ENCODE data around the gene HIVEP3.

The HIVEP3 gene

GRCh38 chr1:41618871-41619270, 299.9 kb downstream of the HIVEP3 start:
- no peak for TF ChIP-seq CTCF (conservative IDR thresholded peaks at IDR 0.05; ENCODE audit: low read length)
- DNase-seq (ENCODE audit: low read depth), result no peak
- no peak overlapping the region for H3K4me3 ChIP-seq (ENCODE audit: low read length)

- no peak overlapping the region for H3K4me3 ChIP-seq (ENCODE audit: low read length)
- peak; percentile 74 for DNase-seq (ENCODE audit: low read depth)
- no peak for TF ChIP-seq CTCF (conservative IDR thresholded peaks at IDR 0.05; ENCODE audit: low read length)
Observed at GRCh38 chr1:41618066-41618825, 300.5 kb downstream of the HIVEP3 start.

GRCh38 chr1:41617336-41617735, 301.4 kb downstream of the HIVEP3 start:
- DNase-seq (ENCODE audit: low read depth), result no peak
- TF ChIP-seq CTCF (conservative IDR thresholded peaks at IDR 0.05; ENCODE audit: low read length), result no peak
- H3K4me3 ChIP-seq (ENCODE audit: low read length), result no peak overlapping the region

- DNase-seq (ENCODE audit: low read depth), result no peak
- TF ChIP-seq CTCF (conservative IDR thresholded peaks at IDR 0.05; ENCODE audit: low read length), result no peak
- no peak overlapping the region for H3K4me3 ChIP-seq (ENCODE audit: low read length)
Observed at GRCh38 chr1:41616563-41616962, 302.2 kb downstream of the HIVEP3 start.

- no peak overlapping the region for H3K4me3 ChIP-seq (ENCODE audit: low read length)
- no peak for TF ChIP-seq CTCF (conservative IDR thresholded peaks at IDR 0.05; ENCODE audit: low read length)
- no peak for DNase-seq (ENCODE audit: low read depth)
Observed at GRCh38 chr1:41615981-41616380, 302.7 kb downstream of the HIVEP3 start.

GRCh38 chr1:41615316-41615715, 303.4 kb downstream of the HIVEP3 start:
- no peak overlapping the region for H3K4me3 ChIP-seq (ENCODE audit: low read length)
- no peak for TF ChIP-seq CTCF (conservative IDR thresholded peaks at IDR 0.05; ENCODE audit: low read length)
- no peak for DNase-seq (ENCODE audit: low read depth)

- H3K4me3 ChIP-seq (ENCODE audit: low read length), result no peak overlapping the region
- no peak for DNase-seq (ENCODE audit: low read depth)
- no peak for TF ChIP-seq CTCF (conservative IDR thresholded peaks at IDR 0.05; ENCODE audit: low read length)
Observed at GRCh38 chr1:41614818-41615217, 303.9 kb downstream of the HIVEP3 start.

Data from AG10803 (cell line).